Lower leg skin (tissue), 4 donors: ENCODE results near the gene CCDC78. TPM values are rescaled to one million over a fixed set of nuclear protein-coding genes. Genes with fewer than 3 reads are reported as not detected.
"Not testable (repeated sequence)": the region's sequence is repeated elsewhere in the genome, so short reads cannot be mapped to it uniquely, and the experiment has no call there.

Experiments used
- DNase-seq, 2 donors: peaks; one replicate each; pipeline ENCODE4 v3.0.0-alpha.2; 2019; ENCODE audit warnings: low spot score in 2 of 2
- H3K4me3 ChIP-seq: fragments of 200-600 bp; sonication (generic); 2 replicates; pipeline ENCODE4 v1.5.1; 2017; ENCODE audit warnings: mild to moderate bottlenecking, low read depth; ENCODE audit not compliant: poor library complexity, severe bottlenecking
- POLR2A ChIP-seq, 2 donors: fragments of 450-650 bp; IDR thresholded peaks; one replicate each; pipeline ENCODE4 v1.6.1; 2016 to 2017; ENCODE audit warnings: antibody characterized with exemption in 2 of 2, mild to moderate bottlenecking in 1 of 2, moderate library complexity in 1 of 2
- WGBS, 2 donors: methylation state at CpG; one replicate each; pipeline ENCODE4 v1.1.5; 2018; 5-methylcytosine and 5-hydroxymethylcytosine counted together
- intact Hi-C: fragments of 100-400 bp; cut with DNase I; formaldehyde crosslinking; loops from one replicate; pipeline ENCODE4 v1.15.0; 2023; ENCODE audit warnings: low total_unique reads
- total RNA-seq, 4 donors: library from RNA; depleted of rRNA; stranded (reverse); fragments of >200 nt; gene quantifications; one replicate each; pipeline ENCODE4 v1.1.0, GENCODE V29; 2016
- TF ChIP-seq, protein P1 (sequence below), 3 donors: fragments of 450-650 bp; IDR thresholded peaks; one replicate each; pipeline ENCODE4 v1.5.1; 2016; ENCODE audit warnings: antibody characterized with exemption in 3 of 3, mild to moderate bottlenecking in 3 of 3, moderate library complexity in 2 of 3

The CCDC78 gene
- total RNA-seq, 4 donors from 2014 or later, result 0.52 to 0.55 TPM; not detected in 2

DNA sequence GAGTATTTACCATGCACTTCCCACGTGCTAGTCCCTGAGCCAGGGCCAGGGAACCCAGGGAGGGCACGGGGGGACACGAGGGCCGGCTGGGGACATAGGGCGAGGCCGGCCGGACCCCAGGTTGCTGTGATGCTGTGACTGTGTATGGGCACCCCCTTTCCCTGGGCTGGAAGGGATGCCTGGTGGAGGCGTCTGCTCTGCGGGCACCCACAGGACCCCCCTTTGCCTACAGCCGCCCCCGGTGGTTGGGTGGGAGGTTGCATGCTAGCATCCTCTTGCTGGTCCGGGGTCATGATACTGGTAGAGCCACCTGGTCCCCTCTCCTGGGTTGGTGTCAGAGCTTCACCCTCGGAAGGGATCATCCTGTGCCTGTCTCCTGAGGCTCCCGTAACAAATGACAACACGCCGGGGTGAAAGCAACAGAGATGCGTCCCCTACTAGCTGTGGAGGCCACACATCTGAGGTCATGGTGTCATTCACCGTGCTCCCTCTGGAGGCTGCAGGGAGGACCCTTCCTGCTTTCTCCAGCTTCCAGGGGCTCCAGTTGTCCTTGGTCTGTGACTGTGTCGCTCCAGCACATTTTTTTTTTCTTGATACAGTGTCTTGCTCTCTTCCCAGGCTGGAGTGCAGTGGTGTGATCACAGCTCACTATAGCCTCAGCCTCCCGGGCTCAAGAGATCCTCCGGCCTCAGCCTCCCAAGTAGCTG lies 17.7 kb upstream of the CCDC78 start:
- H3K4me3 ChIP-seq, result no peak overlapping the region
- no peak for DNase-seq
- 83 to 86% methylated on average over 19 to 21 of the region's 21 CpGs for WGBS, 2 donors
- intact Hi-C loops, result no loop called here
- TF ChIP-seq, protein P1, sequence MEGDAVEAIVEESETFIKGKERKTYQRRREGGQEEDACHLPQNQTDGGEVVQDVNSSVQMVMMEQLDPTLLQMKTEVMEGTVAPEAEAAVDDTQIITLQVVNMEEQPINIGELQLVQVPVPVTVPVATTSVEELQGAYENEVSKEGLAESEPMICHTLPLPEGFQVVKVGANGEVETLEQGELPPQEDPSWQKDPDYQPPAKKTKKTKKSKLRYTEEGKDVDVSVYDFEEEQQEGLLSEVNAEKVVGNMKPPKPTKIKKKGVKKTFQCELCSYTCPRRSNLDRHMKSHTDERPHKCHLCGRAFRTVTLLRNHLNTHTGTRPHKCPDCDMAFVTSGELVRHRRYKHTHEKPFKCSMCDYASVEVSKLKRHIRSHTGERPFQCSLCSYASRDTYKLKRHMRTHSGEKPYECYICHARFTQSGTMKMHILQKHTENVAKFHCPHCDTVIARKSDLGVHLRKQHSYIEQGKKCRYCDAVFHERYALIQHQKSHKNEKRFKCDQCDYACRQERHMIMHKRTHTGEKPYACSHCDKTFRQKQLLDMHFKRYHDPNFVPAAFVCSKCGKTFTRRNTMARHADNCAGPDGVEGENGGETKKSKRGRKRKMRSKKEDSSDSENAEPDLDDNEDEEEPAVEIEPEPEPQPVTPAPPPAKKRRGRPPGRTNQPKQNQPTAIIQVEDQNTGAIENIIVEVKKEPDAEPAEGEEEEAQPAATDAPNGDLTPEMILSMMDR (IDR thresholded peaks at IDR 0.05), result no peak
- no peak for TF ChIP-seq POLR2A (IDR thresholded peaks at IDR 0.05)

DNA sequence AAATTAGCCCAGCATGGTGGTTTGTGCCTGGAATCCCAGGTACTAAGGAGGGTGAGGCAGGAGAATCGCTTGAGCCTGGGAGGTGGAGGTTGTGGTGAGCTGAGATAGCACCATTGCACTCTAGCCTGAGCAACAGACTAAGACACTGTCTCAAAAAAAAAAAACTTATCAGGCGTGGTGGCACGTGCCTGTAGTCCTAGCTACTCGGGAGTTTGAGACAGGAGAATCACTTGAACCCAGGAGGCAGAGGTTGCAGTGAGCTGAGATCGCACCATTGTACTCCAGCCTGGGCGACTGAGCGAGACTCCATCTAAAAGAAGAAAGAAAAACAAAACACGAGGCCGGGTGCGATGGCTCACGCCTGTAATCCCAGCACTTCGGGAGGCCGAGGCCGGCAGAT lies 16.7 kb upstream of the CCDC78 start:
- intact Hi-C loops, DNase-seq, H3K4me3 ChIP-seq: not testable (repeated sequence)
- WGBS, 2 donors, result 81 to 83% methylated on average over 14 of the region's 14 CpGs

DNA sequence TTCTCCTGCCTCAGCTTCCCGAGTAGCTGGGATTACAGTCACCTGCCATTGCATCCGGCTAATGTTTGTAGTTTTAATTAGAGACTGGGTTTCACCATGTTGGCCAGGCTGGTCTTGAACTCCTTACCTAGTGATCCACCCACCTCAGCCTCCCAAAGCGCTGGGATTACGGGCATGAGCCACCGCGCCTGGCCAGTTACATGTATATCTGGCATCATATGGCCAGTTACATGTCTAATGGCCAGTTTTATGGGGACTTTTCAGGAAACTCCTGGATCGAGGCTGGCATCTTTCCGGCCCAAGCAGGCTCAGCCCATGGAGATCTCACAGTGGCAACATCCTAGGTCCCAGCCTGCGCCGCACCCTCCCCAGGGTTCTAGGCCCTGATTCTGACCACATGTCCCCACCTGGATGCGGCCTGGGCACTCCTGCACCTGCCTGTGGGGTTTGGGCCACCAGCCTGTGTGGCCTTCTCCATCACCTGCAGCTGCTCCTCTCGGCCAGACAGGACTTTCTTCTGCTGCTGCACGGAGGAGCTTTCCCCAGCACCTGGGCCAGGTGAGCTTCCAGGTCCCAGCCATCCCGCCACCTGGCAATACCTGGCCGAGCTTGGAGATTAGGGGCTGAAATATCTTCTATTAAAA lies 15.9 kb upstream of the CCDC78 start:
- no peak overlapping the region for H3K4me3 ChIP-seq
- intact Hi-C loops, result no loop called here
- DNase-seq, result no peak
- 91 to 96% methylated on average over 8 to 15 of the region's 15 CpGs for whole genome bisulfite sequencing, 2 donors
- TF ChIP-seq, protein P1 (IDR thresholded peaks at IDR 0.05), result no peak
- TF ChIP-seq POLR2A (IDR thresholded peaks at IDR 0.05), result no peak

DNA sequence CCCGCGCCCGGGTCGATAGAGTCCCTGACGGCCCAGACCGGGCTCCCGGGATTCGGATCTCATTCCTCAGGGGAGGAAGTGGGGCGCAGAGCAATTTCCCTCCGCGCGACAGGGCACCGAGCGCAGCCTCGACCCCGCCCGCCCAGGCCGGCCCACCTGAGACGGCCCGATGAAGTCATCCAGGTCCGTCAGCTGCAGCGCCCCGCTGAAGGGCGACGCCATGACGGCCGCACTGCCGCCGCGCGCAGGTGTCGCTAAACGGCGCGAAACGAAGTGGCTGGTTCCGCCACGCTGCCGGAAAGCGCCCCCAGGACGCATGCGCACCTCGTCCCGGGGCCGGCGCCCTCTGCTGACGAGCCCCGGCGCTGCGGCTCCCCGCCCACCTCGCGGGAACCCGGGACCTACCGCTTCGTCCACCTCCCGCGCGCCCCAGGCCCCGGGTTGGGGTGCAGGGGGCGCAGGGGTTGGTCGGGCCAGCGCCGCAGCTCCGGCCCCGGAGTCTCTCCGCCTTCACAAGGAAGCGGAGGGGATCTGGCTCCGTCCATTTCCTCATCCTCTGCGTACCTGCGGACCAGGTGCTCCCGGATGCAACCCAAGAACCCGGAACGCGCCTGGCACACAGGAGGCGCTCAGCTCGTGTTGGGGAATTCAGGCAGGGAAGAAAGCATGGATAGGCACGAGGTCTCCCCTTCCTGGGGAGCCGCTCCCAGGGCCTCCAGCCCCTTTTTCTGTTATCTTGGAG lies 14.7 kb upstream of the CCDC78 start, which contains the start of gene CIAO3:
Gene CIAO3 (minus strand): TSS at position 234 of the 742 bp plus-strand sequence. CDS start 12 bp downstream, at position 222.
- peak; percentile 68 to 97 for DNase-seq
- TF ChIP-seq, protein P1 (IDR thresholded peaks at IDR 0.05), result peak in 1 of 3 donors; percentile 74
- peak in 1 of 2 donors; percentile 13 for TF ChIP-seq POLR2A (IDR thresholded peaks at IDR 0.05)
- H3K4me3 ChIP-seq, result peak within 1 kb of the TSS; percentile 74
- 0 to 1% methylated on average over 52 to 65 of the region's 79 CpGs for WGBS, 2 donors
- intact Hi-C loops, result no loop called here

DNA sequence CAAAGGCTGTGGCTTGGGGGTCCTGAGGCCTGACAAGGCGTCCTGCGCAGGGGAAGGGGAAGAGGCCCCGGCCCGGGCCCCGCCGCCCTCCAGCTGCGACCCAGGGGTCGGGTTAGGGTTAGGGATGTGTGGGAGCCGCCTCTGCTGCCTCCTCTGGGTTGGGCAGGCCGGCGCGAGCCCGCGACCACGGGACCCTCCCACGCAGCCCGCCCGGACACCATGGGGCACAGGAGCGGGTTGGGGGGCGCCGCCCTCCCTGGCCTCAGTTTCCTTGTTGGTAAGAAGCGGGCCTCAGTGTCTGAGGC lies 14.2 kb upstream of the CCDC78 start:
- H3K4me3 ChIP-seq, result peak overlapping the region; percentile 74
- no peak for TF ChIP-seq POLR2A (IDR thresholded peaks at IDR 0.05)
- TF ChIP-seq, protein P1 (IDR thresholded peaks at IDR 0.05), result no peak
- intact Hi-C loops, result no loop called here
- no peak for DNase-seq
- 1% methylated on average over 18 of the region's 22 CpGs; no CpG with 5 or more reads in 1 of the 2 donors for WGBS, 2 donors
